Panc1 (cell line): ENCODE measurements around the gene IQSEC1. TPM values are rescaled to one million over a fixed set of nuclear protein-coding genes. Genes with fewer than 3 reads are reported as not detected.

Experiments
- ATAC-seq: fragments of 200-7000 bp; cut with Tn5 transposase; 2 replicates; pipeline ENCODE4 v1.9.1; 2020; ENCODE audit warnings: mild to moderate bottlenecking, moderate library complexity
- BruUV-seq: library from RNA; stranded (reverse); fragments of 400-500 nt; replicated peaks from 2 replicates; lab custom pipeline; 2021; lab: Mats Ljungman, UMichigan
- CTCF ChIA-PET: fragments of 300-600 bp; sonication (Branson Sonifier 250); formaldehyde crosslinking; loops from one replicate; lab custom pipeline; 2022; ENCODE audit warnings: antibody characterized with exemption; lab: Charles Lee
- POLR2A ChIA-PET: fragments of 300-600 bp; sonication (Branson Sonifier 250); formaldehyde crosslinking; loops from one replicate; lab custom pipeline; 2022; ENCODE audit warnings: antibody characterized with exemption; lab: Charles Lee
- DNase-seq: peaks from one replicate; pipeline ENCODE4 v3.0.0-alpha.2; 2010; ENCODE audit warnings: low read depth, low spot score
- H3K27ac ChIP-seq: 2 replicates; pipeline ENCODE4 v1.5.1; 2011; ENCODE audit warnings: mild to moderate bottlenecking, low read length, inconsistent platforms
- H3K27me3 ChIP-seq: fragments of 200-500 bp; sonication (Bioruptor generic); 2 replicates; pipeline ENCODE4 v1.6.0; 2014; ENCODE audit warnings: low read length, inconsistent platforms; ENCODE audit not compliant: control insufficient read depth, insufficient read depth
- H3K36me3 ChIP-seq: fragments of 200-500 bp; sonication (Bioruptor generic); 2 replicates; pipeline ENCODE4 v1.5.1; 2014; ENCODE audit warnings: inconsistent platforms, mild to moderate bottlenecking, low read length, moderate library complexity; ENCODE audit not compliant: control insufficient read depth, insufficient read depth
- H3K4me1 ChIP-seq: 2 replicates; pipeline ENCODE4 v1.5.1; 2011; ENCODE audit warnings: inconsistent platforms, mild to moderate bottlenecking, low read length, moderate library complexity; ENCODE audit not compliant: control insufficient read depth, insufficient read depth
- H3K4me3 ChIP-seq, 2 experiments: 2 replicates each; pipeline ENCODE4 v1.5.1; 2011 to 2012; ENCODE audit warnings: low read depth in 2 of 2, low read length in 2 of 2, mild to moderate bottlenecking in 2 of 2, inconsistent platforms in 1 of 2, moderate library complexity in 1 of 2
- H3K9me3 ChIP-seq: fragments of 200-500 bp; sonication (Bioruptor generic); 2 replicates; pipeline ENCODE4 v1.5.1; 2014; ENCODE audit warnings: low read depth, mild to moderate bottlenecking, inconsistent platforms, low read length, moderate library complexity; ENCODE audit not compliant: control insufficient read depth, insufficient read depth
- POLR2AphosphoS5 ChIP-seq: IDR thresholded peaks from 2 replicates; pipeline ENCODE4 v1.6.1; 2012; ENCODE audit warnings: mild to moderate bottlenecking, low read depth, low read length, moderate library complexity
- REST ChIP-seq, 2 experiments: IDR thresholded peaks; 2 replicates each; pipeline ENCODE4 v1.6.1; 2011 to 2012; ENCODE audit warnings: low read depth in 2 of 2, control low read depth in 1 of 2, low read length in 1 of 2, mild to moderate bottlenecking in 1 of 2, moderate library complexity in 1 of 2; ENCODE audit not compliant: insufficient read depth in 1 of 2
- SIN3A ChIP-seq: IDR thresholded peaks from 2 replicates; pipeline ENCODE4 v1.6.1; 2012; ENCODE audit warnings: low read depth, mild to moderate bottlenecking, low read length, moderate library complexity, borderline replicate concordance; ENCODE audit not compliant: insufficient read depth
- TCF7L2 ChIP-seq: IDR thresholded peaks from 2 replicates; pipeline ENCODE4 v1.6.1; 2011; ENCODE audit warnings: mild to moderate bottlenecking, low read depth, low read length, inconsistent platforms
- in situ Hi-C: cut with HindIII; loops from 2 replicates; pipeline ENCODE4 v1.10.0; 2016; ENCODE audit warnings: low sequenced_read_pairs, low pct_unique_long_range_greater_than_20kb
- intact Hi-C: fragments of 100-400 bp; cut with micrococcal nuclease; formaldehyde crosslinking; loops from one replicate; pipeline ENCODE4 v1.10.0; 2022; ENCODE audit not compliant: unreplicated experiment
- total RNA-seq: library from RNA; stranded (reverse); gene quantifications from one replicate; pipeline ENCODE4 v1.2.1, GENCODE V29; 2021; ENCODE audit not compliant: unreplicated experiment
- TF ChIP-seq, protein P1 (sequence below): fragments of 450-650 bp; IDR thresholded peaks from 2 replicates; pipeline ENCODE4 v1.5.1; 2017; ENCODE audit warnings: mild to moderate bottlenecking

IQSEC1 gene
- total RNA-seq, 1 experiment from 2014 or later = 28.4 TPM

- ChIA-PET POLR2A (no interaction called here), CTCF (no interaction called here)
Observed at GRCh38 chr3:13065727-13066126, 7.5 kb downstream of the IQSEC1 start.

DNA sequence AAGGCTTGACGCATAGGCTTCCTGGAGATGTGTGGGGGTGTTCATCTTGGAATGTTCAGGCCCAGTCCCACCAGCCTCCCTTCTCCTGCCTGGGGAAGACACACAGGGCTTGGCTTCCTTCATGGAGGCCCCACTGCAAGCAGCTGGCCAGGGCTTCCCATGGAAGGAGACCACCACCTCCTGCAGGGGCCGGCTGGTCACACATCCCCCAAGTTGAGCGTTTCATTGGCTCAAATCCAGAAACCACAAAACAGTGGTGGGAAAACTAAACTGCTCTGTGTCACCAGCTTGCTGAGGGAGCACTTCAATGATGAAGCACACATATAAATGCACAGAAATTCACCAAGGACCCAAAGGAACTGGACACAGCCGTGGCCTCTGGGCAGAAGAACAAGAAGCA, 8.3 kb downstream of the IQSEC1 start:
- no peak for ATAC-seq
- no peaks in the 10 kb centered on the region for H3K9me3 ChIP-seq
- no TSS peak for BruUV-seq
- ChIA-PET POLR2A (no interaction called here), CTCF (no interaction called here)
- H3K4me1 ChIP-seq = no peaks in the 10 kb centered on the region
- DNase-seq = no peak
- intact Hi-C loops = no loop called here
- in situ Hi-C loops = no loop called here
- no peak overlapping the region for H3K27ac ChIP-seq
- H3K27me3 ChIP-seq = no peaks in the 10 kb centered on the region
- H3K4me3 ChIP-seq = no peak overlapping the region
- H3K36me3 ChIP-seq = no peaks in the 10 kb centered on the region
- TF ChIP-seq POLR2AphosphoS5 (no peak), REST (IDR thresholded peaks at IDR 0.05; ENCODE audit: insufficient read depth in 1 of 2, low read depth in 2 of 2, low read length in 1 of 2) (no peak), TCF7L2 (no peak), SIN3A (no peak)
- TF ChIP-seq, protein P1, sequence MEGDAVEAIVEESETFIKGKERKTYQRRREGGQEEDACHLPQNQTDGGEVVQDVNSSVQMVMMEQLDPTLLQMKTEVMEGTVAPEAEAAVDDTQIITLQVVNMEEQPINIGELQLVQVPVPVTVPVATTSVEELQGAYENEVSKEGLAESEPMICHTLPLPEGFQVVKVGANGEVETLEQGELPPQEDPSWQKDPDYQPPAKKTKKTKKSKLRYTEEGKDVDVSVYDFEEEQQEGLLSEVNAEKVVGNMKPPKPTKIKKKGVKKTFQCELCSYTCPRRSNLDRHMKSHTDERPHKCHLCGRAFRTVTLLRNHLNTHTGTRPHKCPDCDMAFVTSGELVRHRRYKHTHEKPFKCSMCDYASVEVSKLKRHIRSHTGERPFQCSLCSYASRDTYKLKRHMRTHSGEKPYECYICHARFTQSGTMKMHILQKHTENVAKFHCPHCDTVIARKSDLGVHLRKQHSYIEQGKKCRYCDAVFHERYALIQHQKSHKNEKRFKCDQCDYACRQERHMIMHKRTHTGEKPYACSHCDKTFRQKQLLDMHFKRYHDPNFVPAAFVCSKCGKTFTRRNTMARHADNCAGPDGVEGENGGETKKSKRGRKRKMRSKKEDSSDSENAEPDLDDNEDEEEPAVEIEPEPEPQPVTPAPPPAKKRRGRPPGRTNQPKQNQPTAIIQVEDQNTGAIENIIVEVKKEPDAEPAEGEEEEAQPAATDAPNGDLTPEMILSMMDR = no peak

More at GRCh38 chr3:13065727-13066126, 7.5 kb downstream of the IQSEC1 start:
- no peak overlapping the region for H3K27ac ChIP-seq
- no peaks in the 10 kb centered on the region for H3K36me3 ChIP-seq
- no peak for ATAC-seq
- in situ Hi-C loops (no loop called here), intact Hi-C loops (no loop called here)
- H3K9me3 ChIP-seq = no peaks in the 10 kb centered on the region
- no peak for TF ChIP-seq TCF7L2
- no peak for TF ChIP-seq REST (IDR thresholded peaks at IDR 0.05; ENCODE audit: insufficient read depth in 1 of 2, low read depth in 2 of 2, low read length in 1 of 2)
- no peak for TF ChIP-seq SIN3A
- TF ChIP-seq, protein P1 = no peak
- no peak for TF ChIP-seq POLR2AphosphoS5
- BruUV-seq = no TSS peak
- H3K4me1 ChIP-seq = no peaks in the 10 kb centered on the region
- DNase-seq = no peak
- no peak overlapping the region for H3K4me3 ChIP-seq
- H3K27me3 ChIP-seq = no peaks in the 10 kb centered on the region
